Measurements from ENCODE around the gene SLC6A7. TPM values are rescaled to one million over a fixed set of nuclear protein-coding genes. Genes with fewer than 3 reads are reported as not detected.
A peak's percentile ranks its signal among the peaks of the same experiment; 100 is the strongest.

The SLC6A7 gene
- total RNA-seq, 1 donor = not detected

DNA sequence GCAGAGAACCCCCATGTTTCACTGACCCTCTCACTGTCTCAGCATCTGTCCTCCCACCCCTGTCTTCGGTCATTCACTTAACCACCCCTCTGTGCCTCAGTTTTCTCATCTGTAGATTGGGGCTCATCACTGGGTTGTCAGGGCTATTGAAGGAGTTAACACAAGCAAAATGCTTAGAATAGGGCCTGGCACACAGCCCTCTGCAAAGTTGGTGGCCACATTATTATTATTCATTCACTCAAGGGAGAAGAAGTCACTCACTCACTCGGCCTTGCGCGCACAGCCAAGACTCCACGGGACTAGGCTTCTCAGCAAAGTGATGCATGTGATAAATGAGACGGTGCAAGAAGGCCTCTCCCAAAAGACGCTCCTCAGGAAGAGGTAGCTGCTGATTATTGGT is 42.2 kb upstream of the SLC6A7 start:
- DNase-seq (ENCODE audit: insufficient read length, low spot score, missing footprints) = no peak
- Histone ChIP-seq H3K27ac (ENCODE audit: low read depth, low read length) (peak overlapping the region; percentile 95), H2AFZ (ENCODE audit: low read length) (no peak overlapping the region), H3K4me1 (ENCODE audit: insufficient read depth, low read length) (peaks cover 79% of the 10 kb centered on the region), H4K20me1 (ENCODE audit: insufficient read depth, low read length) (peaks cover 26% of the 10 kb centered on the region), H3K9me3 (ENCODE audit: low read depth, low read length) (no peaks in the 10 kb centered on the region), H3K79me2 (ENCODE audit: insufficient read depth, low read length) (peaks cover 81% of the 10 kb centered on the region), H3K4me3 (ENCODE audit: insufficient read depth, low read length) (no peak overlapping the region), H3K4me2 (ENCODE audit: insufficient read depth, low read length) (peak overlapping the region; percentile 33), H3K36me3 (ENCODE audit: insufficient read depth, low read length) (peaks cover 41% of the 10 kb centered on the region), H3K27me3 (ENCODE audit: insufficient read depth, low read length) (no peaks in the 10 kb centered on the region)
- TF ChIP-seq, protein P1, sequence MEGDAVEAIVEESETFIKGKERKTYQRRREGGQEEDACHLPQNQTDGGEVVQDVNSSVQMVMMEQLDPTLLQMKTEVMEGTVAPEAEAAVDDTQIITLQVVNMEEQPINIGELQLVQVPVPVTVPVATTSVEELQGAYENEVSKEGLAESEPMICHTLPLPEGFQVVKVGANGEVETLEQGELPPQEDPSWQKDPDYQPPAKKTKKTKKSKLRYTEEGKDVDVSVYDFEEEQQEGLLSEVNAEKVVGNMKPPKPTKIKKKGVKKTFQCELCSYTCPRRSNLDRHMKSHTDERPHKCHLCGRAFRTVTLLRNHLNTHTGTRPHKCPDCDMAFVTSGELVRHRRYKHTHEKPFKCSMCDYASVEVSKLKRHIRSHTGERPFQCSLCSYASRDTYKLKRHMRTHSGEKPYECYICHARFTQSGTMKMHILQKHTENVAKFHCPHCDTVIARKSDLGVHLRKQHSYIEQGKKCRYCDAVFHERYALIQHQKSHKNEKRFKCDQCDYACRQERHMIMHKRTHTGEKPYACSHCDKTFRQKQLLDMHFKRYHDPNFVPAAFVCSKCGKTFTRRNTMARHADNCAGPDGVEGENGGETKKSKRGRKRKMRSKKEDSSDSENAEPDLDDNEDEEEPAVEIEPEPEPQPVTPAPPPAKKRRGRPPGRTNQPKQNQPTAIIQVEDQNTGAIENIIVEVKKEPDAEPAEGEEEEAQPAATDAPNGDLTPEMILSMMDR (IDR thresholded peaks at IDR 0.05; ENCODE audit: extremely low read depth, low read depth, low read length) = no peak

DNA sequence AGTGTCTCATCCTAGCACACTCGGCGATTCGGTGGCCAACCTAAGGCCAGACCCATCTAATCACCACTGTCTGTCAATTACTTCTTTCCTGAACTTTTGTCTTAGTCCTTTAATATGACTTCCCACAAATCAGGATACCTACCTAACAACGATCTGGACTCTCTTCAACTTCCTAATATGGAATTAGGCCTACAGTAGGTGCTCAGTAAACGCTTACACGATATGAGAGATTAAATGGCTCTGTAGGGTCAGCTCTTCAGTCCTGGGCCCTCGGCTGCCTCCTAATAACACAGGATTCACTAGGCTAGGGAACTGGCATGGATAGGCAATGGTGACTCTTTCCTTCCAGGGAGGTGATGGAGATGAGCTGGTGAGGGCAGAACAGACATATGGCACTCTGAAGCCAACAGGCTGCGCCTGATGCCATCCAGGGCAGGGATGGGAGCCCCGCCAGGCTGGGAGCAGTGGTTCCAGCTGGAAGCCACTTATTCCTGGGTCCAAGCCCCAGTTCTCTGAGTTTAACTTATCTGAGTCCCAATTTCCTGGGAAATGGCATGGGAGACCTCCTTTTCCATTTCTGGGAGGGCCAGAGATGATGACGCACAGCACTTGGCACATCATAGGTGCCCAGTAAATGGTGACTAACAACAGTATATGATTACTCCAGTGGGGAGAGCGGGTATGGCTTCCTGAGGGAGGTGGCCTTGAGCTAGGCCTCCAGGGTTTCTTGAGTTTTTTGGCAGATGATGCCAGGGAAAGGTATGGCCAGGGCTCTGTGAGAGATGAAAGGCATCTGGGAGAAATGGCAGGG is 41.5 kb upstream of the SLC6A7 start:
- no peaks in the 10 kb centered on the region for H3K27me3 ChIP-seq (ENCODE audit: insufficient read depth, low read length)
- H2AFZ ChIP-seq (ENCODE audit: low read length) = no peak overlapping the region
- peak; percentile 92 for DNase-seq (ENCODE audit: insufficient read length, low spot score, missing footprints)
- peak overlapping the region; percentile 39 for H3K4me2 ChIP-seq (ENCODE audit: insufficient read depth, low read length)
- H3K4me3 ChIP-seq (ENCODE audit: insufficient read depth, low read length) = no peak overlapping the region
- TF ChIP-seq, protein P1 (IDR thresholded peaks at IDR 0.05; ENCODE audit: extremely low read depth, low read depth, low read length) = peak; percentile 5
- peaks cover 88% of the 10 kb centered on the region for H3K79me2 ChIP-seq (ENCODE audit: insufficient read depth, low read length)
- peaks cover 79% of the 10 kb centered on the region for H3K4me1 ChIP-seq (ENCODE audit: insufficient read depth, low read length)
- H3K27ac ChIP-seq (ENCODE audit: low read depth, low read length) = peak overlapping the region; percentile 95
- H3K36me3 ChIP-seq (ENCODE audit: insufficient read depth, low read length) = peaks cover 46% of the 10 kb centered on the region
- H3K9me3 ChIP-seq (ENCODE audit: low read depth, low read length) = no peaks in the 10 kb centered on the region
- H4K20me1 ChIP-seq (ENCODE audit: insufficient read depth, low read length) = peaks cover 32% of the 10 kb centered on the region

DNA sequence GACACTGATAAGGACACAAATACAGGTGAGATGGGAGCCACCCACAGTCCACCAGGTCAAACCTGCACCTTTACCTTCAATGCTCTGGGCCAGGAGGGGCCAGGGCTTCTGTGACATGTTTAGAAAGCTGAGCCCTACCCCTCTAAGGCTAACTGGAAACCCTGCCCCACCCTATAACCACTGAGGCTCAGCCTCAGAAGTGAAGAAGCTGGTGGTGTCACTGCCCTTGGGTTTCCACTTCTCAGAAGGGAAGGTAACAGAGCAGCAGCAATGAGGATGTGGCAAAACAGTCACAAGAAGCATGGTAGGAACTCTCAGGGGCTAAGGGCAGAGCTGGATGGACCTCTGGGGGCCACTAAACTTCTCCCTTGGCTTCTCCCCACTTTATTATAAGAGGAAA is 40.2 kb upstream of the SLC6A7 start:
- H3K4me1 ChIP-seq (ENCODE audit: insufficient read depth, low read length) = peaks cover 76% of the 10 kb centered on the region
- H3K79me2 ChIP-seq (ENCODE audit: insufficient read depth, low read length) = peaks cover 98% of the 10 kb centered on the region
- no peak overlapping the region for H3K4me2 ChIP-seq (ENCODE audit: insufficient read depth, low read length)
- no peak overlapping the region for H2AFZ ChIP-seq (ENCODE audit: low read length)
- peaks cover 41% of the 10 kb centered on the region for H4K20me1 ChIP-seq (ENCODE audit: insufficient read depth, low read length)
- TF ChIP-seq, protein P1 (IDR thresholded peaks at IDR 0.05; ENCODE audit: extremely low read depth, low read depth, low read length) = no peak
- no peaks in the 10 kb centered on the region for H3K27me3 ChIP-seq (ENCODE audit: insufficient read depth, low read length)
- H3K36me3 ChIP-seq (ENCODE audit: insufficient read depth, low read length) = peaks cover 54% of the 10 kb centered on the region
- H3K9me3 ChIP-seq (ENCODE audit: low read depth, low read length) = no peaks in the 10 kb centered on the region
- H3K27ac ChIP-seq (ENCODE audit: low read depth, low read length) = peak overlapping the region; percentile 95
- H3K4me3 ChIP-seq (ENCODE audit: insufficient read depth, low read length) = no peak overlapping the region
- DNase-seq (ENCODE audit: insufficient read length, low spot score, missing footprints) = no peak

DNA sequence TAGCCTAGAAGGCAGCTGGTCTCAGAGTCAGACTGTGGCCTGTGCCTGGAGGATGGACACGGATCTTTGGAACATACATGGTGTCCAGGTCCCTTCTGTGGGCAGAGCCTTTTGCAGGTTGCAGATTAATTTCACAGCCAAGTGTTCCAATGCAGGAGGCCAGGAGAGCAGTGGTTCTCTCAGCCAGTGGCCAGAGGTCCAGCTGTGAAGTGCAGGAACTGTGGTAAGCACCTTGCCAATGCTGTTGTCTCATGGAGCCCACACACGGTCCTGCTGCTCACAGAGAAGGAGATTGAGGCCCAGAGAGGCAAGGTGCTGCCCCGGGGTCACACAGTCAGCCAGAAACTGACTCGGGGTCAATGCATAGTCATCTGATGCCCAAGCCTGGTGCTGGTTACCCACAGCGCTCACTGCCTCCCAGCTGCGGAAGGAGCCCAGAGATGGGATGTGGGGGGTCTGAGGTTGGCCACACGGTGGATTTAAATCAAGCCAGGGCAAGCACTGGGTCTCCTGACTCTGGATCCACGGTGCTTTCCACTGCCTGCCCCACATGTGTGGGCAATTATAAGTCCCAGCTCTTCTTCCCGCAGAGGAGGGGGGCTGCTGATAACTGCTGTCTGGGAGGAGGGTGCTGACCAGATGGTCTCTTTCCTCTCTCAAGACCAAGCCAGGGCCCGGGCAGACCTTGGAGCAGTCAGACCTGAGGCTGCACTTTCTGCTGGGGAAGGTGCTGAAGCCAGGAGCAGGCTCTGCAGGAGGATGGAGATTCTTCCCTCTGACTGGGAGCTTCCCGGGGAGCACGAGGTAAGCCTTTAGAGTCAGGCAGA is 37.0 kb upstream of the SLC6A7 start:
- peaks cover 37% of the 10 kb centered on the region for H4K20me1 ChIP-seq (ENCODE audit: insufficient read depth, low read length)
- no peak overlapping the region for H2AFZ ChIP-seq (ENCODE audit: low read length)

More for the DNA sequence above, 37.0 kb upstream of the SLC6A7 start:
- Histone ChIP-seq H3K79me2 (ENCODE audit: insufficient read depth, low read length) (peaks cover 75% of the 10 kb centered on the region), H3K27me3 (ENCODE audit: insufficient read depth, low read length) (no peaks in the 10 kb centered on the region), H3K36me3 (ENCODE audit: insufficient read depth, low read length) (peaks cover 54% of the 10 kb centered on the region), H3K27ac (ENCODE audit: low read depth, low read length) (peak overlapping the region; percentile 82), H3K4me1 (ENCODE audit: insufficient read depth, low read length) (peaks cover 74% of the 10 kb centered on the region), H3K4me3 (ENCODE audit: insufficient read depth, low read length) (peak overlapping the region; percentile 93), H3K4me2 (ENCODE audit: insufficient read depth, low read length) (peak overlapping the region; percentile 97), H3K9me3 (ENCODE audit: low read depth, low read length) (no peaks in the 10 kb centered on the region)
- no peak for DNase-seq (ENCODE audit: insufficient read length, low spot score, missing footprints)
- TF ChIP-seq, protein P1 (IDR thresholded peaks at IDR 0.05; ENCODE audit: extremely low read depth, low read depth, low read length) = no peak
